Lower lobe of right lung (tissue), 2 donors: Measurements from ENCODE around the gene IKZF1. TPM values are rescaled to one million over a fixed set of nuclear protein-coding genes. Genes with fewer than 3 reads are reported as not detected.

Source experiments
- ATAC-seq, 2 donors: fragments of 200-7000 bp; cut with Tn5 transposase; one replicate each; pipeline ENCODE4 v1.9.1; 2020 to 2022; ENCODE audit warnings: mild to moderate bottlenecking in 2 of 2, moderate library complexity in 2 of 2
- DNase-seq: peaks from one replicate; pipeline ENCODE4 v3.0.0-alpha.2; 2020
- H3K27ac ChIP-seq: fragments of 200-600 bp; one replicate; pipeline ENCODE4 v1.8.0; 2022
- H3K27me3 ChIP-seq: fragments of 200-600 bp; one replicate; pipeline ENCODE4 v1.8.0; 2022; ENCODE audit warnings: low read depth
- H3K36me3 ChIP-seq: fragments of 200-600 bp; one replicate; pipeline ENCODE4 v1.8.0; 2022; ENCODE audit warnings: mild to moderate bottlenecking
- H3K4me1 ChIP-seq: fragments of 200-600 bp; one replicate; pipeline ENCODE4 v1.8.0; 2022
- H3K4me3 ChIP-seq: fragments of 200-600 bp; one replicate; pipeline ENCODE4 v1.8.0; 2022; ENCODE audit warnings: mild to moderate bottlenecking
- H3K9me3 ChIP-seq: fragments of 200-600 bp; one replicate; pipeline ENCODE4 v1.8.0; 2022
- CTCF ChIP-seq: fragments of 200-600 bp; IDR thresholded peaks from one replicate; pipeline ENCODE4 v1.8.0; 2022; ENCODE audit warnings: antibody characterized with exemption, mild to moderate bottlenecking
- intact Hi-C: fragments of 100-400 bp; cut with DNase I; formaldehyde crosslinking; loops from one replicate; pipeline ENCODE4 v1.11.0; 2022
- total RNA-seq: library from RNA; stranded (reverse); fragmentation: NEBNext Ultra II Directional; extraction: Animal tissue kit (Norgen Biotek cat#: 25700); gene quantifications from one replicate; pipeline ENCODE4 v1.2.1, GENCODE V29; 2021
- donor health status: DM: no; HTN: yes; CAD: no; lungs with severe emphysema.

Gene IKZF1
- total RNA-seq, 1 donor from 2014 or later = 61.9 TPM

- H3K27ac ChIP-seq = no peak overlapping the region
- H3K4me1 ChIP-seq = no peaks in the 10 kb centered on the region
- intact Hi-C loops = no loop called here
- no peak overlapping the region for H3K4me3 ChIP-seq
- no peaks in the 10 kb centered on the region for H3K36me3 ChIP-seq
- TF ChIP-seq CTCF = no peak
- H3K27me3 ChIP-seq = no peaks in the 10 kb centered on the region
- no peaks in the 10 kb centered on the region for H3K9me3 ChIP-seq
- no peak for DNase-seq
- no peak for ATAC-seq
These were observed 120.8 kb downstream of the IKZF1 start for GRCh38 chr7:50425318-50425717.

GRCh38 chr7:50426280-50427045, 121.9 kb downstream of the IKZF1 start:
- no peak overlapping the region for H3K4me3 ChIP-seq
- no peak for DNase-seq
- no peak overlapping the region for H3K27ac ChIP-seq
- H3K36me3 ChIP-seq = no peaks in the 10 kb centered on the region
- no peak for TF ChIP-seq CTCF
- no peaks in the 10 kb centered on the region for H3K4me1 ChIP-seq
- no peaks in the 10 kb centered on the region for H3K27me3 ChIP-seq
- ATAC-seq = no peak
- intact Hi-C loops = no loop called here
- H3K9me3 ChIP-seq = no peaks in the 10 kb centered on the region

- H3K9me3 ChIP-seq = no peaks in the 10 kb centered on the region
- no peak for ATAC-seq
- H3K27me3 ChIP-seq = no peaks in the 10 kb centered on the region
- DNase-seq = no peak
- intact Hi-C loops = no loop called here
- no peaks in the 10 kb centered on the region for H3K36me3 ChIP-seq
- no peak overlapping the region for H3K4me3 ChIP-seq
- no peak for TF ChIP-seq CTCF
- no peak overlapping the region for H3K27ac ChIP-seq
- H3K4me1 ChIP-seq = no peaks in the 10 kb centered on the region
These were observed 123.0 kb downstream of the IKZF1 start for GRCh38 chr7:50427518-50427917.

- DNase-seq (no peak), ATAC-seq (no peak)
These were observed 124.4 kb downstream of the IKZF1 start for GRCh38 chr7:50428911-50429310.

GRCh38 chr7:50431316-50431715, 126.8 kb downstream of the IKZF1 start:
- no peak for TF ChIP-seq CTCF
- Histone ChIP-seq H3K27me3 (no peaks in the 10 kb centered on the region), H3K4me1 (no peaks in the 10 kb centered on the region), H3K4me3 (no peak overlapping the region), H3K9me3 (no peaks in the 10 kb centered on the region), H3K36me3 (no peaks in the 10 kb centered on the region), H3K27ac (no peak overlapping the region)
- intact Hi-C loops = no loop called here
- ATAC-seq = no peak
- no peak for DNase-seq

More at GRCh38 chr7:50428911-50429310, 124.4 kb downstream of the IKZF1 start:
- Histone ChIP-seq H3K4me3 (no peak overlapping the region), H3K4me1 (no peaks in the 10 kb centered on the region), H3K9me3 (no peaks in the 10 kb centered on the region), H3K27me3 (no peaks in the 10 kb centered on the region), H3K36me3 (no peaks in the 10 kb centered on the region), H3K27ac (no peak overlapping the region)
- intact Hi-C loops = no loop called here
- TF ChIP-seq CTCF = no peak
